DMS79 (cell line): ENCODE measurements around the gene CBR1.

Experiments used
- DNase-seq: peaks from one replicate; lab custom pipeline; 2025; lab: John Stamatoyannopoulos, UW

Gene CBR1

GRCh38 chr21:36069713-36070583, at the start of gene CBR1:
CBR1 (plus strand) TSS chr21:36070024; CDS start chr21:36070116, 92 bp downstream.
- DNase-seq: peak; percentile 66

- no peak for DNase-seq
These were observed 48.5 kb upstream of the CBR1 start for GRCh38 chr21:36021251-36021837.

- DNase-seq: no peak
These were observed 47.3 kb upstream of the CBR1 start for GRCh38 chr21:36022427-36023091.

- no peak for DNase-seq
These were observed 46.7 kb upstream of the CBR1 start for GRCh38 chr21:36023092-36023480.

- DNase-seq: no peak
These were observed 45.0 kb upstream of the CBR1 start for GRCh38 chr21:36024782-36025181.

GRCh38 chr21:36027347-36027746, 42.5 kb upstream of the CBR1 start:
- DNase-seq: no peak

- peak; percentile 53 for DNase-seq
These were observed 41.4 kb upstream of the CBR1 start for GRCh38 chr21:36028127-36029069.

GRCh38 chr21:36029309-36029708, 40.5 kb upstream of the CBR1 start:
- DNase-seq: no peak

GRCh38 chr21:36030581-36031189, 39.1 kb upstream of the CBR1 start:
- DNase-seq: no peak

GRCh38 chr21:36032647-36033406, 37.0 kb upstream of the CBR1 start:
- DNase-seq: no peak

- no peak for DNase-seq
These were observed 35.5 kb upstream of the CBR1 start for GRCh38 chr21:36034211-36034913.

- peak; percentile 76 for DNase-seq
These were observed 34.4 kb upstream of the CBR1 start for GRCh38 chr21:36035381-36035791.

GRCh38 chr21:36038701-36039497, 30.9 kb upstream of the CBR1 start:
- DNase-seq: no peak

GRCh38 chr21:36039861-36040260, 30.0 kb upstream of the CBR1 start:
- no peak for DNase-seq

- DNase-seq: no peak
These were observed 29.4 kb upstream of the CBR1 start for GRCh38 chr21:36040389-36040788.

- no peak for DNase-seq
These were observed 27.9 kb upstream of the CBR1 start for GRCh38 chr21:36041910-36042309.

GRCh38 chr21:36044056-36044455, 25.8 kb upstream of the CBR1 start:
- DNase-seq: no peak

GRCh38 chr21:36045993-36046392, 23.8 kb upstream of the CBR1 start:
- DNase-seq: no peak

- no peak for DNase-seq
These were observed 22.7 kb upstream of the CBR1 start for GRCh38 chr21:36047139-36047538.
